Left kidney (tissue), 2 donors: Measurements from ENCODE around the gene TMEM212. TPM values are rescaled to one million over a fixed set of nuclear protein-coding genes. Genes with fewer than 3 reads are reported as not detected.
"Not testable (repeated sequence)": the region's sequence is repeated elsewhere in the genome, so short reads cannot be mapped to it uniquely, and the experiment has no call there.

Experiments used
- DNase-seq: peaks from one replicate; pipeline ENCODE4 v3.0.0-alpha.2; 2013
- polyA plus RNA-seq: library from polyadenylated mRNA; unstranded; fragments of 120-200 nt; gene quantifications from one replicate; pipeline ENCODE4 v1.2.1, GENCODE V29; 2013; ENCODE audit not compliant: insufficient read length

The TMEM212 gene
- polyA plus RNA-seq, 1 donor = 0.32 TPM

GRCh38 chr3:171813278-171813896, 29.8 kb upstream of the TMEM212 start:
- DNase-seq = no peak

GRCh38 chr3:171813897-171814460, 29.2 kb upstream of the TMEM212 start:
- no peak for DNase-seq

- DNase-seq = not testable (repeated sequence)
These were observed 28.5 kb upstream of the TMEM212 start for GRCh38 chr3:171814662-171815061.

- DNase-seq = no peak
These were observed 27.1 kb upstream of the TMEM212 start for GRCh38 chr3:171815973-171816595.

- DNase-seq = no peak
These were observed 25.9 kb upstream of the TMEM212 start for GRCh38 chr3:171817074-171817800.

GRCh38 chr3:171821044-171821443, 22.1 kb upstream of the TMEM212 start:
- DNase-seq = no peak

GRCh38 chr3:171821778-171822358, 21.3 kb upstream of the TMEM212 start:
- DNase-seq = no peak

- no peak for DNase-seq
These were observed 20.6 kb upstream of the TMEM212 start for GRCh38 chr3:171822431-171823106.

GRCh38 chr3:171824116-171824515, 19.0 kb upstream of the TMEM212 start:
- DNase-seq = no peak

- DNase-seq = no peak
These were observed 18.3 kb upstream of the TMEM212 start for GRCh38 chr3:171824824-171825221.

GRCh38 chr3:171825222-171825828, 17.8 kb upstream of the TMEM212 start:
- DNase-seq = no peak

GRCh38 chr3:171827385-171827784, 15.8 kb upstream of the TMEM212 start:
- DNase-seq = no peak

GRCh38 chr3:171827836-171828458, 15.2 kb upstream of the TMEM212 start:
- no peak for DNase-seq

- DNase-seq = no peak
These were observed 14.0 kb upstream of the TMEM212 start for GRCh38 chr3:171828902-171829770.

GRCh38 chr3:171829841-171830517, 13.2 kb upstream of the TMEM212 start:
- no peak for DNase-seq

- DNase-seq = no peak
These were observed 12.7 kb upstream of the TMEM212 start for GRCh38 chr3:171830518-171830875.

- DNase-seq = no peak
These were observed 11.2 kb upstream of the TMEM212 start for GRCh38 chr3:171831936-171832335.

GRCh38 chr3:171832989-171833388, 10.2 kb upstream of the TMEM212 start:
- DNase-seq = no peak

GRCh38 chr3:171833789-171834460, 9.2 kb upstream of the TMEM212 start:
- no peak for DNase-seq
